Measurements from ENCODE around the gene COL8A1. TPM values are rescaled to one million over a fixed set of nuclear protein-coding genes. Genes with fewer than 3 reads are reported as not detected.

COL8A1 gene
- total RNA-seq, 1 experiment from 2014 or later: 0.07 TPM

- Histone ChIP-seq H3K27ac (ENCODE audit: low read depth, low read length) (no peak overlapping the region), H2AFZ (ENCODE audit: low read depth, low read length, poor library complexity, severe bottlenecking) (no peak overlapping the region), H3K79me2 (ENCODE audit: insufficient read depth, low read length) (no peaks in the 10 kb centered on the region), H3K4me3 (replicated peaks in 1 of 2; ENCODE audit: low read depth in 1 of 2, low read length in 2 of 2) (no peak overlapping the region), H3K27me3 (ENCODE audit: insufficient read depth, low read length) (peaks cover 97% of the 10 kb centered on the region), H4K20me1 (ENCODE audit: insufficient read depth) (no peaks in the 10 kb centered on the region), H3K4me2 (ENCODE audit: low read length) (no peak overlapping the region; the same call in 1 of the 2 replicates), H3K36me3 (ENCODE audit: control insufficient read depth in 1 of 2, insufficient read depth in 2 of 2, low read length in 2 of 2) (no peaks in the 10 kb centered on the region), H3K9me2 (ENCODE audit: insufficient read depth) (no peaks in the 10 kb centered on the region), H3K9ac (ENCODE audit: low read length) (no peak overlapping the region), H3K9me3 (ENCODE audit: control insufficient read depth in 1 of 2, insufficient read depth in 1 of 2, low read depth in 1 of 2, low read length in 2 of 2) (no peaks in the 10 kb centered on the region), H3K4me1 (ENCODE audit: control insufficient read depth in 1 of 2, insufficient read depth in 2 of 2, low read length in 2 of 2) (0 out of 4 replicates have a peak, but pooled peaks cover 0 to 5% of the 10 kb centered on the region in 2 experiments)
- ATAC-seq: no peak
- ChIA-PET CTCF (interaction anchor here (0.9 to 2.6 kb wide), 7 partner anchors 9 to 171 kb away, joined by 3 to 15 read pairs (median 3); no protein-coding TSS in a partner anchor), RAD21 (ENCODE audit: low non-redundant PET in 1 of 2, low total read pairs in 2 of 2, uncharacterized antibody in 2 of 2, unreplicated experiment in 2 of 2) (no interaction called here), POLR2A (interaction anchor here (0.6 to 1.3 kb wide), 5 partner anchors 12 to 883 kb away, joined by 3 to 4 read pairs (median 3); no protein-coding TSS in a partner anchor)
- no peak for TF ChIP-seq ZBTB33 (IDR thresholded peaks at IDR 0.05; ENCODE audit: extremely low read depth, insufficient replicate concordance, low read length)
- no peak for TF ChIP-seq SP1 (IDR thresholded peaks at IDR 0.05; ENCODE audit: low read depth)
- TF ChIP-seq RAD21 (IDR thresholded peaks at IDR 0.05; ENCODE audit: low read depth): no peak
- no peak for TF ChIP-seq REST (IDR thresholded peaks at IDR 0.05; ENCODE audit: low read depth)
- TF ChIP-seq EZH2phosphoT487 (IDR thresholded peaks at IDR 0.05; ENCODE audit: borderline replicate concordance): no peak
- no peak for TF ChIP-seq ZFX (IDR thresholded peaks at IDR 0.05)
- no peak for TF ChIP-seq ATF3 (IDR thresholded peaks at IDR 0.05)
- no peak for TF ChIP-seq ELF1 (IDR thresholded peaks at IDR 0.05; ENCODE audit: borderline replicate concordance, low read depth)
- TF ChIP-seq CTCF (IDR thresholded peaks at IDR 0.05 in 2 of 3, conservative IDR thresholded peaks at IDR 0.05 in 1 of 3; ENCODE audit: borderline replicate concordance in 1 of 3, insufficient read depth in 1 of 3, low read depth in 2 of 3, low read length in 2 of 3): no peak
- no peak for TF ChIP-seq EGR1 (IDR thresholded peaks at IDR 0.05; ENCODE audit: low read depth)
- no peak for TF ChIP-seq SRF (IDR thresholded peaks at IDR 0.05; ENCODE audit: low read depth)
- no peak for TF ChIP-seq JUND (IDR thresholded peaks at IDR 0.05)
- TF ChIP-seq POLR2A (IDR thresholded peaks at IDR 0.05; ENCODE audit: borderline replicate concordance, extremely low read depth, insufficient read depth, insufficient read length): no peak
- no peak for TF ChIP-seq YY1 (IDR thresholded peaks at IDR 0.05; ENCODE audit: extremely low read depth, insufficient replicate concordance, low read depth, low read length)
- no peak for TF ChIP-seq EZH2 (IDR thresholded peaks at IDR 0.05)
- TF ChIP-seq CEBPB (IDR thresholded peaks at IDR 0.05; ENCODE audit: low read depth): no peak
- no peak for TF ChIP-seq TCF7L2 (IDR thresholded peaks at IDR 0.05; ENCODE audit: borderline replicate concordance, extremely low read depth, insufficient read depth, insufficient read length)
- TF ChIP-seq FOSL1 (IDR thresholded peaks at IDR 0.05; ENCODE audit: low read depth): no peak
- no peak for TF ChIP-seq MAX (IDR thresholded peaks at IDR 0.05)
- intact Hi-C loops (cut with micrococcal nuclease): no loop called here
- no peak for DNase-seq (ENCODE audit: low read depth, low spot score)
- BruUV-seq (replicated peaks): no TSS peak
Measured at GRCh38 chr3:99637016-99637367, 1.4 kb upstream of the COL8A1 start.

All from HCT116 (cell line).